ENCODE data around the gene MAP3K14. TPM values are rescaled to one million over a fixed set of nuclear protein-coding genes. Genes with fewer than 3 reads are reported as not detected.

The MAP3K14 gene
- total and polyA plus RNA-seq, 4 donors: 1.2 to 7.8 (median 4.2) TPM

DNA sequence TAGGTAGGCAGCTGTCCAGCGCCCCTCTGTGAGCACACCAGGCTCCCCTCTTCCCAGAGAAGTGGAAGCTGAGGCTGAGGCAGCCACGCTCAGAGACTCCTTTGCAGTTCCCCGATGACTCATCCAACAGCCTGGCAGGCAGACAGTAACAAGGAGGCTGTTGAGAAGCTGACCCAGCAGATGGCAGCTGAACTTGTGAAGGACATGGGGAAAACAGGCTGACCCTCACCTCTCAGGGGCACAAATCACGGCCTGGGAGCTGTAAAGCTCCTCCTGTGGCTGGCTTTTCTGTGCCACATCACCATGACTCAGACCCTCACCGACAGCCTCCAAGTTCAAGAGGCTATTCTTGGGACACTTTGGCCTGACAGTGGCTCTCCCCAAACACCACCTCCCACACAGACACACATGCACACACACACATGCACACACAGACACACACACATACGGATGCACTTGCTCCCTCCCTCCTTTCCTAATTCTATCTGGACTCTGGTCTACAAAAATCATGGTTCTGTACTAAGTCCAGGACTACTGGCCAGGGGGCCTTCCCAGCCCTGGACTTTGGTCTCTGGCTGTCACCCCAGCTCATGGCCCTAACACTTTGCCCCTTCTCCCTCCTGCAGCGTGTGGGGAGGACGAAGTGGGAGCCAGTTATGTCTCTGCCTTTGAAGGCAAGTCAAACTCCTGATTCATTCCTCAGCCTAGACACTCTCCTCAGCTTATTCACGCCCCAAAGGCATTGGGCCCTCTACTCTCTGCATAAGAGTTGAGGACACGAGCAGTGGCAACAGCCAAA is 23.2 kb downstream of the MAP3K14 start:
- 27% methylated on average over 10 of the region's 10 CpGs for whole genome bisulfite sequencing
- H3K9ac ChIP-seq (ENCODE audit: low read depth in 1 of 2, low read length in 2 of 2): no peak overlapping the region
- no peaks in the 10 kb centered on the region for H3K27me3 ChIP-seq (ENCODE audit: control insufficient read depth in 4 of 4, insufficient read depth in 4 of 4, low read length in 3 of 4)
- no peak overlapping the region for H3K4me3 ChIP-seq (ENCODE audit: low read depth in 1 of 3, low read length in 3 of 3)
- TF ChIP-seq EGR1 (IDR thresholded peaks at IDR 0.05; ENCODE audit: low read depth in 2 of 2) (peak in 1 of 2 donors; percentile 84), YY1 (IDR thresholded peaks at IDR 0.05) (peak; percentile 69), HNF4G (IDR thresholded peaks at IDR 0.05) (peak; percentile 100), NR2F2 (IDR thresholded peaks at IDR 0.05) (peak; percentile 98), RAD21 (IDR thresholded peaks at IDR 0.05) (peak; percentile 54 to 64), RXRA (IDR thresholded peaks at IDR 0.05) (peak; percentile 99), FOXA2 (IDR thresholded peaks at IDR 0.05) (peak; percentile 66), ATF3 (IDR thresholded peaks at IDR 0.05) (peak; percentile 81), SP1 (IDR thresholded peaks at IDR 0.05) (peak; percentile 100), CTCF (IDR thresholded peaks at IDR 0.05; ENCODE audit: low read depth, low read length, missing input control) (no peak), HNF4A (conservative IDR thresholded peaks at IDR 0.05) (peak; percentile 100), TAF1 (conservative IDR thresholded peaks at IDR 0.05) (no peak), FOXA1 (IDR thresholded peaks at IDR 0.05) (peak; percentile 36), ZBTB33 (IDR thresholded peaks at IDR 0.05) (peak; percentile 92), GABPA (IDR thresholded peaks at IDR 0.05 in 1 of 2, conservative IDR thresholded peaks at IDR 0.05 in 1 of 2) (peak in 1 of 2 donors; percentile 63), JUND (IDR thresholded peaks at IDR 0.05) (peak; percentile 82 to 95)
- TF ChIP-seq, protein P1, sequence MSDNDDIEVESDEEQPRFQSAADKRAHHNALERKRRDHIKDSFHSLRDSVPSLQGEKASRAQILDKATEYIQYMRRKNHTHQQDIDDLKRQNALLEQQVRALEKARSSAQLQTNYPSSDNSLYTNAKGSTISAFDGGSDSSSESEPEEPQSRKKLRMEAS (IDR thresholded peaks at IDR 0.05): peak; percentile 93
- TF ChIP-seq, protein P2, sequence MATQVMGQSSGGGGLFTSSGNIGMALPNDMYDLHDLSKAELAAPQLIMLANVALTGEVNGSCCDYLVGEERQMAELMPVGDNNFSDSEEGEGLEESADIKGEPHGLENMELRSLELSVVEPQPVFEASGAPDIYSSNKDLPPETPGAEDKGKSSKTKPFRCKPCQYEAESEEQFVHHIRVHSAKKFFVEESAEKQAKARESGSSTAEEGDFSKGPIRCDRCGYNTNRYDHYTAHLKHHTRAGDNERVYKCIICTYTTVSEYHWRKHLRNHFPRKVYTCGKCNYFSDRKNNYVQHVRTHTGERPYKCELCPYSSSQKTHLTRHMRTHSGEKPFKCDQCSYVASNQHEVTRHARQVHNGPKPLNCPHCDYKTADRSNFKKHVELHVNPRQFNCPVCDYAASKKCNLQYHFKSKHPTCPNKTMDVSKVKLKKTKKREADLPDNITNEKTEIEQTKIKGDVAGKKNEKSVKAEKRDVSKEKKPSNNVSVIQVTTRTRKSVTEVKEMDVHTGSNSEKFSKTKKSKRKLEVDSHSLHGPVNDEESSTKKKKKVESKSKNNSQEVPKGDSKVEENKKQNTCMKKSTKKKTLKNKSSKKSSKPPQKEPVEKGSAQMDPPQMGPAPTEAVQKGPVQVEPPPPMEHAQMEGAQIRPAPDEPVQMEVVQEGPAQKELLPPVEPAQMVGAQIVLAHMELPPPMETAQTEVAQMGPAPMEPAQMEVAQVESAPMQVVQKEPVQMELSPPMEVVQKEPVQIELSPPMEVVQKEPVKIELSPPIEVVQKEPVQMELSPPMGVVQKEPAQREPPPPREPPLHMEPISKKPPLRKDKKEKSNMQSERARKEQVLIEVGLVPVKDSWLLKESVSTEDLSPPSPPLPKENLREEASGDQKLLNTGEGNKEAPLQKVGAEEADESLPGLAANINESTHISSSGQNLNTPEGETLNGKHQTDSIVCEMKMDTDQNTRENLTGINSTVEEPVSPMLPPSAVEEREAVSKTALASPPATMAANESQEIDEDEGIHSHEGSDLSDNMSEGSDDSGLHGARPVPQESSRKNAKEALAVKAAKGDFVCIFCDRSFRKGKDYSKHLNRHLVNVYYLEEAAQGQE (IDR thresholded peaks at IDR 0.05): peak; percentile 70
- H3K9me3 ChIP-seq (ENCODE audit: control insufficient read depth in 4 of 4, low read length in 3 of 4): no peaks in the 10 kb centered on the region
- peak overlapping the region; percentile 52 to 77 for H3K27ac ChIP-seq (ENCODE audit: low read depth in 1 of 2, low read length in 2 of 2)
- H3K36me3 ChIP-seq (ENCODE audit: control insufficient read depth in 4 of 4, insufficient read depth in 3 of 4, low read depth in 1 of 4, low read length in 3 of 4): peaks cover 0 to 2% (median 0%) of the 10 kb centered on the region in 4 donors
- peaks cover 22 to 83% (median 71%) of the 10 kb centered on the region in 4 donors for H3K4me1 ChIP-seq (ENCODE audit: control insufficient read depth in 4 of 4, insufficient read depth in 4 of 4, low read length in 3 of 4)
- DNase-seq (ENCODE audit: low spot score): no peak

All from liver (tissue), 9 donors.